Measurements from ENCODE around the gene HORMAD2.

The HORMAD2 gene

GRCh38 chr22:30226192-30226832 is 146.0 kb downstream of the HORMAD2 start:
- Histone ChIP-seq H3K27ac (no peak overlapping the region), H3K4me3 (no peak overlapping the region)
- DNase-seq (ENCODE audit: low spot score), result no peak
- TF ChIP-seq, protein P1, sequence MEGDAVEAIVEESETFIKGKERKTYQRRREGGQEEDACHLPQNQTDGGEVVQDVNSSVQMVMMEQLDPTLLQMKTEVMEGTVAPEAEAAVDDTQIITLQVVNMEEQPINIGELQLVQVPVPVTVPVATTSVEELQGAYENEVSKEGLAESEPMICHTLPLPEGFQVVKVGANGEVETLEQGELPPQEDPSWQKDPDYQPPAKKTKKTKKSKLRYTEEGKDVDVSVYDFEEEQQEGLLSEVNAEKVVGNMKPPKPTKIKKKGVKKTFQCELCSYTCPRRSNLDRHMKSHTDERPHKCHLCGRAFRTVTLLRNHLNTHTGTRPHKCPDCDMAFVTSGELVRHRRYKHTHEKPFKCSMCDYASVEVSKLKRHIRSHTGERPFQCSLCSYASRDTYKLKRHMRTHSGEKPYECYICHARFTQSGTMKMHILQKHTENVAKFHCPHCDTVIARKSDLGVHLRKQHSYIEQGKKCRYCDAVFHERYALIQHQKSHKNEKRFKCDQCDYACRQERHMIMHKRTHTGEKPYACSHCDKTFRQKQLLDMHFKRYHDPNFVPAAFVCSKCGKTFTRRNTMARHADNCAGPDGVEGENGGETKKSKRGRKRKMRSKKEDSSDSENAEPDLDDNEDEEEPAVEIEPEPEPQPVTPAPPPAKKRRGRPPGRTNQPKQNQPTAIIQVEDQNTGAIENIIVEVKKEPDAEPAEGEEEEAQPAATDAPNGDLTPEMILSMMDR (IDR thresholded peaks at IDR 0.05), result no peak

All from coronary artery (tissue), 2 donors.